HG03103 (cell line): Measurements from ENCODE around the gene MAML2.
"Not testable (repeated sequence)": the region's sequence is repeated elsewhere in the genome, so short reads cannot be mapped to it uniquely, and the experiment has no call there.

Experiments used
- ATAC-seq: cut with Tn5 transposase; IDR thresholded peaks from one replicate; pipeline ENCODE4 v1.9.1; 2021; ENCODE audit warnings: low read depth; ENCODE audit not compliant: unreplicated experiment

MAML2 gene

GRCh38 chr11:96294289-96294688, 48.7 kb downstream of the MAML2 start:
- no peak for ATAC-seq

GRCh38 chr11:96293598-96294021, 49.4 kb downstream of the MAML2 start:
- peak; percentile 91 for ATAC-seq

GRCh38 chr11:96293109-96293508, 49.9 kb downstream of the MAML2 start:
- no peak for ATAC-seq

- ATAC-seq = no peak
Observed at GRCh38 chr11:96292291-96293010, 50.5 kb downstream of the MAML2 start.

- no peak for ATAC-seq
Observed at GRCh38 chr11:96290631-96291030, 52.4 kb downstream of the MAML2 start.

- ATAC-seq = no peak
Observed at GRCh38 chr11:96290031-96290430, 53.0 kb downstream of the MAML2 start.

- peak; percentile 49 for ATAC-seq
Observed at GRCh38 chr11:96288915-96289314, 54.1 kb downstream of the MAML2 start.

- ATAC-seq = no peak
Observed at GRCh38 chr11:96287822-96288439, 55.1 kb downstream of the MAML2 start.

GRCh38 chr11:96285985-96286384, 57.0 kb downstream of the MAML2 start:
- not testable (repeated sequence) for ATAC-seq

- no peak for ATAC-seq
Observed at GRCh38 chr11:96284917-96285316, 58.1 kb downstream of the MAML2 start.

GRCh38 chr11:96284401-96284800, 58.6 kb downstream of the MAML2 start:
- ATAC-seq = no peak

GRCh38 chr11:96282625-96283220, 60.3 kb downstream of the MAML2 start:
- no peak for ATAC-seq

GRCh38 chr11:96280444-96280843, 62.6 kb downstream of the MAML2 start:
- ATAC-seq = no peak

- no peak for ATAC-seq
Observed at GRCh38 chr11:96279896-96280290, 63.1 kb downstream of the MAML2 start.

- peak; percentile 43 for ATAC-seq
Observed at GRCh38 chr11:96279018-96279895, 63.7 kb downstream of the MAML2 start.

- no peak for ATAC-seq
Observed at GRCh38 chr11:96278039-96278897, 64.7 kb downstream of the MAML2 start.

GRCh38 chr11:96277696-96278038, 65.3 kb downstream of the MAML2 start:
- no peak for ATAC-seq

- no peak for ATAC-seq
Observed at GRCh38 chr11:96276836-96277235, 66.2 kb downstream of the MAML2 start.

GRCh38 chr11:96275801-96276594, 67.0 kb downstream of the MAML2 start:
- ATAC-seq = no peak
